PC-3 (cell line): Measurements from ENCODE around the gene RGS9BP. TPM values are rescaled to one million over a fixed set of nuclear protein-coding genes. Genes with fewer than 3 reads are reported as not detected.
A peak's percentile ranks its signal among the peaks of the same experiment; 100 is the strongest.
"Not testable (repeated sequence)": the region's sequence is repeated elsewhere in the genome, so short reads cannot be mapped to it uniquely, and the experiment has no call there.

Experiments used
- ATAC-seq: fragments of 200-7000 bp; cut with Tn5 transposase; 2 replicates; pipeline ENCODE4 v1.9.1; 2020; ENCODE audit warnings: mild to moderate bottlenecking, moderate library complexity
- BruUV-seq: library from RNA; stranded (reverse); fragments of 400-500 nt; replicated peaks from 2 replicates; lab custom pipeline; 2021; lab: Mats Ljungman, UMichigan
- CTCF ChIA-PET: fragments of 300-600 bp; sonication (Branson Sonifier 250); formaldehyde crosslinking; loops from one replicate; lab custom pipeline; 2022; ENCODE audit warnings: antibody characterized with exemption; lab: Charles Lee
- POLR2A ChIA-PET: fragments of 300-600 bp; sonication (Branson Sonifier 250); formaldehyde crosslinking; loops from one replicate; lab custom pipeline; 2022; ENCODE audit warnings: antibody characterized with exemption; ENCODE audit not compliant: unreplicated experiment; lab: Charles Lee
- DNase-seq: peaks from one replicate; pipeline ENCODE4 v3.0.0-alpha.2; 2015
- H2AFZ ChIP-seq: fragments of 300-600 bp; sonication (generic); 2 replicates; pipeline ENCODE4 v1.6.0; 2016; ENCODE audit warnings: antibody characterized with exemption, low read length
- H3F3A ChIP-seq: fragments of 300-600 bp; sonication (generic); one replicate; pipeline ENCODE4 v1.6.0; 2017; ENCODE audit warnings: antibody characterized with exemption, low read length, control low read depth, mild to moderate bottlenecking; ENCODE audit not compliant: unreplicated experiment
- H3K27ac ChIP-seq: fragments of 300-600 bp; sonication (generic); 2 replicates; pipeline ENCODE4 v1.5.1; 2016; ENCODE audit warnings: mild to moderate bottlenecking, low read length
- H3K27me3 ChIP-seq: fragments of 300-600 bp; sonication (generic); 2 replicates; pipeline ENCODE4 v1.6.1; 2016; ENCODE audit warnings: low read length, mixed read lengths
- H3K36me3 ChIP-seq: fragments of 300-600 bp; sonication (generic); 2 replicates; pipeline ENCODE4 v1.6.1; 2016; ENCODE audit warnings: low read depth, mixed run types, low read length, mixed read lengths
- H3K4me1 ChIP-seq: fragments of 300-600 bp; sonication (generic); 2 replicates; pipeline ENCODE4 v1.5.1; 2016; ENCODE audit warnings: low read length; ENCODE audit not compliant: insufficient read depth
- H3K4me2 ChIP-seq: fragments of 300-600 bp; sonication (generic); 2 replicates; pipeline ENCODE4 v1.6.0; 2016; ENCODE audit warnings: low read length
- H3K4me3 ChIP-seq: fragments of 300-600 bp; sonication (generic); 2 replicates; pipeline ENCODE4 v1.5.1; 2016; ENCODE audit warnings: mild to moderate bottlenecking, low read length, mixed read lengths
- H3K79me2 ChIP-seq: fragments of 300-600 bp; sonication (generic); 2 replicates; pipeline ENCODE4 v1.6.1; 2017; ENCODE audit warnings: low read length, mixed read lengths
- H3K9ac ChIP-seq: fragments of 300-600 bp; sonication (generic); 2 replicates; pipeline ENCODE4 v1.6.0; 2016; ENCODE audit warnings: mild to moderate bottlenecking, low read length
- H3K9me2 ChIP-seq: fragments of 300-600 bp; sonication (generic); replicated peaks from 2 replicates; pipeline ENCODE4 v1.6.1; 2016; ENCODE audit warnings: mixed run types, low read length, mixed read lengths
- H3K9me3 ChIP-seq: fragments of 300-600 bp; sonication (generic); 2 replicates; pipeline ENCODE4 v1.6.1; 2016; ENCODE audit warnings: low read length, mixed read lengths
- H4K20me1 ChIP-seq: fragments of 300-600 bp; sonication (generic); 2 replicates; pipeline ENCODE4 v1.6.1; 2016; ENCODE audit warnings: low read length, mixed read lengths
- EZH2 ChIP-seq: fragments of 300-600 bp; sonication (generic); IDR thresholded peaks from one replicate; pipeline ENCODE4 v1.6.1; 2017; ENCODE audit warnings: antibody characterized with exemption, mild to moderate bottlenecking, low read length; ENCODE audit not compliant: unreplicated experiment
- EZH2phosphoT487 ChIP-seq: fragments of 300-600 bp; sonication (generic); IDR thresholded peaks from 2 replicates; pipeline ENCODE4 v1.6.1; 2018; ENCODE audit warnings: mild to moderate bottlenecking, antibody characterized with exemption, low read length, borderline replicate concordance
- intact Hi-C: fragments of 100-400 bp; cut with micrococcal nuclease; formaldehyde crosslinking; loops from 2 replicates; pipeline ENCODE4 v1.9.0; 2023
- total RNA-seq: library from RNA; depleted of rRNA; stranded (reverse); fragments of >200 nt; gene quantifications from 2 replicates; pipeline ENCODE4 v1.2.3, GENCODE V29; 2014
- TF ChIP-seq, protein P1 (sequence below): fragments of 300-600 bp; sonication (generic); conservative IDR thresholded peaks from 2 replicates; pipeline ENCODE4 v1.5.1; 2017; ENCODE audit warnings: antibody characterized with exemption, low read depth, mild to moderate bottlenecking, low read length

Gene RGS9BP
- total RNA-seq, 1 experiment from 2014 or later, result 1.6 TPM

DNA sequence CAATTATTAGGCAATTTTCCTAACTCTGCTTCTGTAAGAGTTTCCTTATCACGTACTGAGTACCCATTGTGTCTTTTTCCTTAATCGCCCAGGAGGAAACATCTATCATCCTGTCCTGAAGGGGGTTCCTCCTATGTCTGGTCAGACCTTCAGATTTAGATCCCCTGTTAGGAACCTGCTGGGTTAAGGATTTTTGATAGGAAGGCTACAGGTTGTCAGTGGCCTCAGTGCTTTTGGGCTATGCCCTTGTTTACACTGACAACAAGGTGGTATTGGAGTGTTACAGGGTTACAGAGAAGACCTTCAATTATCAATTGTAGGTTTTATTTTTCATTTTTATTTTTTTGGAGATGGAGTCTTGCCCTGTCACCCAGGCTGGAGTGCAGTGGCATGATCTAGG, 19.2 kb downstream of the RGS9BP start:
- H3F3A ChIP-seq, H4K20me1 ChIP-seq, H3K9me2 ChIP-seq, CTCF ChIA-PET, H3K27me3 ChIP-seq, H3K9ac ChIP-seq, H3K27ac ChIP-seq, DNase-seq, H3K36me3 ChIP-seq, H2AFZ ChIP-seq, BruUV-seq, POLR2A ChIA-PET, H3K9me3 ChIP-seq, ATAC-seq: not testable (repeated sequence)
- Histone ChIP-seq H3K4me2 (peak overlapping the region; percentile 99; the same call in 1 of the 2 replicates), H3K79me2 (peaks cover 80% of the 10 kb centered on the region), H3K4me1 (peaks cover 18% of the 10 kb centered on the region), H3K4me3 (peak overlapping the region; percentile 90; the same call in 1 of the 2 replicates)
- intact Hi-C loops, result loop anchor here (5.0 kb wide), 2 partner anchors 232 to 277 kb away; partner anchors contain the start of genes CEP89 and FAAP24

DNA sequence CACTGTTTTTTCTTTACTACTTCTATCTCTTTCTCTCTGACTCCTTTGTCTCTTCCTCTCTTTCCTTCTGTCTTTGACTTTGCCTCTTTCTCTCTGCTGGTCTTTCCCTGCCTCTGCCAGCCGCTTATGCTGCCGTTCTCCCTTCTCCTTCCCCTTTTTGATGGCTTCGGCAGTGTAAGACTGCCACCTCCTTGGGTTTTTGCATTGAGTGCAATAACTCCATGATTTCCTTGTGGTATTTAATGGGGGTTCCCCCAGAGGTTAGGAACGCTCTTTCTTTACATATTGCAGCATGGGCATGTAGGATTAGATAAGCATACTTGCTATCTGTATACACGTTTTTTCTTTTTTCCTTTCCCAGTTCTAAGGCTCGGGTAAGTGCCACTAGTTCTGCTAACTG, 19.9 kb downstream of the RGS9BP start:
- H3K27ac ChIP-seq, H3K4me3 ChIP-seq, H3K9me2 ChIP-seq, intact Hi-C loops, H3K36me3 ChIP-seq, H3K27me3 ChIP-seq, CTCF ChIA-PET, H3K4me2 ChIP-seq, ATAC-seq, DNase-seq, H2AFZ ChIP-seq, POLR2A ChIA-PET, H3F3A ChIP-seq, H3K9ac ChIP-seq, H3K9me3 ChIP-seq, H4K20me1 ChIP-seq, BruUV-seq: not testable (repeated sequence)
- Histone ChIP-seq H3K79me2 (peaks cover 82% of the 10 kb centered on the region), H3K4me1 (peaks cover 18% of the 10 kb centered on the region)

DNA sequence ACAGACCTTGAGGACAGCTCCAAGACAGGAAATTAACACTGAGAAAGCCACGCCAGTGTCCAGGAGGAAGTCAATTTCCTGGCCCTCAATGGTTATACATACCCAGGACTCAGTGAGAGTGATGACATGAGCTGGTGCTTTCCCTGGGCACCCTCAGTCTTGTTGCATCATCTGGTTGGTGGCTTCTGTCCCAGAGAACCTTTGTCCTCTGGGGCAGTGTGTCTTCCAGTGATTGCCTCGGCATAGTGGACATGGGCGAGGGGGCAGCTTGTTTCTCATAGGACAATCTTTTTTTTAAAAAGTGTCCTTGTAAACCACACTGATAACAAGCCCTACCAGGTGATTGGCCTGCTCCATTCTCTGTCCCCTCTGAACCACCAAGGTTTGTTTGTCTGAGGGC, 21.1 kb downstream of the RGS9BP start:
- H2AFZ ChIP-seq, H3K9ac ChIP-seq, BruUV-seq, H3K9me2 ChIP-seq, H3K4me1 ChIP-seq, H4K20me1 ChIP-seq, POLR2A ChIA-PET, ATAC-seq, H3F3A ChIP-seq, H3K27me3 ChIP-seq, H3K4me2 ChIP-seq, H3K4me3 ChIP-seq, H3K27ac ChIP-seq, intact Hi-C loops, CTCF ChIA-PET, DNase-seq, H3K9me3 ChIP-seq, H3K36me3 ChIP-seq: not testable (repeated sequence)
- H3K79me2 ChIP-seq, result peaks cover 84% of the 10 kb centered on the region

DNA sequence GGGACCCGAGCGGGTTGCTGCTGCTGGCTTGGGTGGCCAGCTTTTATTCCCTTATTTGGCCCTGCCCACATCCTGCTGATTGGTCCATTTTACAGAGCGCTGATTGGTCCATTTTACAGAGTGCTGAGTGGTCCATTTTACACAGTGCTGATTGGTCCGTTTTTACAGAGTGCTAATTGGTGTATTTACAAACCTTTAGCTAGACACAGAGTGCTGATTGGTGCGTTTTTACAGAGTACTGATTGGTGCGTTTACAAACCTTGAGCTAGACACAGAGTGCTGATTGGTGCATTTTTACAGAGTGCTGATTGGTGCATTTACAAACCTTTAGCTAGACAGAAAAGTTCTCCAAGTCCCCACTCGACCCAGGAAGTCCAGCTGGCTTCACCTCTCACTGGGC, 24.5 kb downstream of the RGS9BP start:
- H4K20me1 ChIP-seq, H3F3A ChIP-seq, CTCF ChIA-PET, H3K9ac ChIP-seq, ATAC-seq, DNase-seq, H3K9me2 ChIP-seq, H3K4me2 ChIP-seq, H3K27me3 ChIP-seq, intact Hi-C loops, BruUV-seq, H2AFZ ChIP-seq, H3K9me3 ChIP-seq, H3K4me1 ChIP-seq, H3K4me3 ChIP-seq, POLR2A ChIA-PET, H3K27ac ChIP-seq: not testable (repeated sequence)
- peaks cover 77% of the 10 kb centered on the region for H3K79me2 ChIP-seq
- H3K36me3 ChIP-seq, result peaks cover 21% of the 10 kb centered on the region

DNA sequence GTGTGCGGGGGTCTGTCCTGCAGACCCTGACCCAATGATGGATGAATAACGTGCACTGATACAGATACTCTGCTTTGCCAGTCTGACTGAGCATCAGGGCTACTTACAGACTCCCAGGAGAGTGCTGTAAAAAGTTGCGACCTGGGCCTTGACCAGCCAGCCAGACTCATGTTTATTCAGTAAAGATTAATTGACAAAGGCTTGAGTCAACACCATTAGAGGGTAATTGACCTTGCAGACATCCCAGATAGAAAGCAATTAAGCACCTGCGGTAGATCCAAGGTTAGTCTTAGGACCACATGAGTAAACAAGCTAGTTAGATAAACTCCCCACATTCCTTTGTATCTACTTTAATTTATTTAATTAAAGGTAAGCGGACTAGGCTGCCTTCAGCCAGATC, 26.4 kb downstream of the RGS9BP start:
- Histone ChIP-seq H4K20me1 (no peaks in the 10 kb centered on the region), H3K9me3 (no peaks in the 10 kb centered on the region), H3K27me3 (no peaks in the 10 kb centered on the region), H3K27ac (no peak overlapping the region), H3K4me3 (no peak overlapping the region), H3K9me2 (no peaks in the 10 kb centered on the region), H3K9ac (no peak overlapping the region), H3K79me2 (peaks cover 73% of the 10 kb centered on the region), H3K4me2 (no peak overlapping the region), H3K4me1 (no peaks in the 10 kb centered on the region), H3F3A (no peaks in the 10 kb centered on the region), H3K36me3 (peaks cover 21% of the 10 kb centered on the region), H2AFZ (no peak overlapping the region)
- no peak for DNase-seq
- TF ChIP-seq EZH2 (no peak), EZH2phosphoT487 (no peak)
- TF ChIP-seq, protein P1, sequence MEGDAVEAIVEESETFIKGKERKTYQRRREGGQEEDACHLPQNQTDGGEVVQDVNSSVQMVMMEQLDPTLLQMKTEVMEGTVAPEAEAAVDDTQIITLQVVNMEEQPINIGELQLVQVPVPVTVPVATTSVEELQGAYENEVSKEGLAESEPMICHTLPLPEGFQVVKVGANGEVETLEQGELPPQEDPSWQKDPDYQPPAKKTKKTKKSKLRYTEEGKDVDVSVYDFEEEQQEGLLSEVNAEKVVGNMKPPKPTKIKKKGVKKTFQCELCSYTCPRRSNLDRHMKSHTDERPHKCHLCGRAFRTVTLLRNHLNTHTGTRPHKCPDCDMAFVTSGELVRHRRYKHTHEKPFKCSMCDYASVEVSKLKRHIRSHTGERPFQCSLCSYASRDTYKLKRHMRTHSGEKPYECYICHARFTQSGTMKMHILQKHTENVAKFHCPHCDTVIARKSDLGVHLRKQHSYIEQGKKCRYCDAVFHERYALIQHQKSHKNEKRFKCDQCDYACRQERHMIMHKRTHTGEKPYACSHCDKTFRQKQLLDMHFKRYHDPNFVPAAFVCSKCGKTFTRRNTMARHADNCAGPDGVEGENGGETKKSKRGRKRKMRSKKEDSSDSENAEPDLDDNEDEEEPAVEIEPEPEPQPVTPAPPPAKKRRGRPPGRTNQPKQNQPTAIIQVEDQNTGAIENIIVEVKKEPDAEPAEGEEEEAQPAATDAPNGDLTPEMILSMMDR, result no peak
- ChIA-PET POLR2A (no interaction called here), CTCF (no interaction called here)
- ATAC-seq, result no peak
- BruUV-seq, result no TSS peak
- intact Hi-C loops, result no loop called here

DNA sequence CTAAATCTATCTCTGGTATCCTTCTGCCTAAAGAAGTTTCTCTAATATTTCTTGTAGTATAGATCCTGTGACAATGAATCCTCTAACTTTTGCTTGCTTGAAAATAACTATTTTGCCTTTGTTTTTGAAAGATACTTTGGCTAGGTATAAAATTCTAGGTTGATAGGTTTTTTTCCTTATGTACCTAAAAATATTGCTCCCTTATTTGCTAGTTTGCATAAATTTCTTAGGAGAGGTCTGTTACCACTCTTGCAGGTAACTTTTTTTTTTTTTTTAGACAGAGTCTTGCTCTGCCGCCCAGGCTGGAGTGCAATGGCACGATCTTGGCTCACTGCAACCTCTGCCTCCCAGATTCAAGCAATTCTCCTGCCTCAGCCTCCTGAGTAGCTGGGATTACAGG, 28.4 kb downstream of the RGS9BP start:
- peaks cover 15% of the 10 kb centered on the region for H3K36me3 ChIP-seq
- H3K4me2 ChIP-seq, ATAC-seq, H4K20me1 ChIP-seq, H3K9me3 ChIP-seq, BruUV-seq, intact Hi-C loops, CTCF ChIA-PET, H2AFZ ChIP-seq, DNase-seq, H3K4me3 ChIP-seq, H3K4me1 ChIP-seq, POLR2A ChIA-PET, H3K9ac ChIP-seq, H3K27ac ChIP-seq, H3F3A ChIP-seq, H3K27me3 ChIP-seq, H3K9me2 ChIP-seq: not testable (repeated sequence)
- H3K79me2 ChIP-seq, result peaks cover 62% of the 10 kb centered on the region
